ENCODE measurements around the gene ZDHHC5.
A peak's percentile ranks its signal among the peaks of the same experiment; 100 is the strongest.

The ZDHHC5 gene

DNA sequence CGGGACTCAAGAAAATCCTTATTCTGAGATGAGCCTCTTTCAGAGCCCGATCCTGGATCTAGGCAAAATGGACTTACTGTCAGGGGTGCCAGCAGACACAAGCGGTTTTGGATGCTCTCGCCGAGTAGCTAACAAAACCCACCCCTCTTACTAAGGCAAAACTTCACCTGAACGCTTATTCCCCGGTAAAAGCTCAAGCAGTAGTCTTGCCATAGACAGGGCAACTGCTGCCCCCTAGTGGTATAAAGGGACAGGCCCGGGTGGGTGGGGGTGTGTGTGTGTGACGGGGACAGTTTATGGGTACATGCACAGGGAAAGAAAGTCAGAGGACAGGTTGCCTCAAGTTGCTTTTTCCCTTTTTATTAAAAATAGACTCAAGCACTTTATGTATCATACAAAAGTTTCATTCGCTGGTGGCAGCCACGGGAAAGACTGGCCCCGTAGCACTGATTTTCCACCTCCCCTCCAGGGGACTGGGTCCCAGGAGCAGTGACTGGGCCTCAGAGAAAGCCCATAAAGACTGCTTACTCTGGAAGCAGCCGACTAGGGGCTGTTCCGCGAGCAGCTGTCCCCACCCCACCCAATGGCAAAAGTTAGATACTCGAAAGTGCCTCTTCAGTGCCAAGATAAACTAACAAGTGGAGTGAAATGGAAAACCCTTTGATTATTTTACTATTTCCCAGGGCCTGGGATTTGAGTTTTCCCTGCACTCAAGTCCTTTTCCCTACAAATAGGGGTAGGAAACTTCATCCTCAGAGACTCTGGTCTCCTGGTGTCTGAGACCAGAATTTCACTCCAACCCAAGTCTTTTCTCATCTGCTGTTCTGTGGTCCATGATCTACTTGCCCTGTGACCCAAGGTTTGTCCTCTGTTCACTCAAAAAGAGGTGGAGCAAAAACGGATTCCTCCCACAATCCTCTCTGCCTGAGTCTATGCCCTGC lies 22.9 kb upstream of the ZDHHC5 start:
- H3K27me3 ChIP-seq (ENCODE audit: control insufficient read depth in 2 of 2, insufficient read depth in 2 of 2, low read length in 2 of 2) = peaks cover 34 to 39% of the 10 kb centered on the region in 2 donors
- H3K9ac ChIP-seq (ENCODE audit: low read depth in 1 of 2, low read length in 2 of 2) = no peak overlapping the region
- H3K4me1 ChIP-seq (ENCODE audit: control insufficient read depth in 2 of 2, insufficient read depth in 2 of 2, low read length in 2 of 2) = peaks cover 12 to 22% of the 10 kb centered on the region in 2 donors
- H3K9me3 ChIP-seq (ENCODE audit: control insufficient read depth in 2 of 2, low read length in 2 of 2) = no peaks in the 10 kb centered on the region
- H3K27ac ChIP-seq (ENCODE audit: low read depth in 2 of 2, low read length in 2 of 2) = no peak overlapping the region
- no peaks in the 10 kb centered on the region for H3K36me3 ChIP-seq (ENCODE audit: control insufficient read depth in 2 of 2, insufficient read depth in 2 of 2, low read length in 2 of 2)
- H3K4me3 ChIP-seq (ENCODE audit: low read length in 2 of 2) = peak overlapping the region in 1 of 2 donors; percentile 2

DNA sequence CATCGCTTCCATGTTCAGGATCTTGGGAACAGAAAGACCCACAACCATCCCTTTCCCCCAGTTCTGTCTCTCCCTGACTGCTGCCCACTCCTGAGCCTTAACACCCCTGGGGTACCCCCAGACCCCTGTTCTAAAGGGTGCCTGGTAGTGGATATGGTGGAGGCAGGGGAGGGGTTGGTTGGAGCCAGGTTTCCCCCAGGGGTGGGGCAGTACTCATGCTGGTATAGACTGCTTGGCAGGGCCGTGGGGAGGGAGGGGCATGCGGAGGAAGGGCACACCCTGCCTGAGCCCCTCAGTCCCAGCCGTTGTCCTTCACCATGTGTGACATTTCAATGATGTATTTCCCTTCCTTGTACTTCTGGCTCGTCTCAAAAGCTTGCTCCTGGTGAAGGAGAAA lies 22.2 kb upstream of the ZDHHC5 start:
- no peak overlapping the region for H3K9ac ChIP-seq (ENCODE audit: low read depth in 1 of 2, low read length in 2 of 2)
- H3K36me3 ChIP-seq (ENCODE audit: control insufficient read depth in 2 of 2, insufficient read depth in 2 of 2, low read length in 2 of 2) = no peaks in the 10 kb centered on the region
- H3K4me3 ChIP-seq (ENCODE audit: low read length in 2 of 2) = no peak overlapping the region
- peaks cover 33 to 43% of the 10 kb centered on the region in 2 donors for H3K27me3 ChIP-seq (ENCODE audit: control insufficient read depth in 2 of 2, insufficient read depth in 2 of 2, low read length in 2 of 2)
- H3K9me3 ChIP-seq (ENCODE audit: control insufficient read depth in 2 of 2, low read length in 2 of 2) = no peaks in the 10 kb centered on the region
- no peak overlapping the region for H3K27ac ChIP-seq (ENCODE audit: low read depth in 2 of 2, low read length in 2 of 2)
- H3K4me1 ChIP-seq (ENCODE audit: control insufficient read depth in 2 of 2, insufficient read depth in 2 of 2, low read length in 2 of 2) = peaks cover 12 to 22% of the 10 kb centered on the region in 2 donors

DNA sequence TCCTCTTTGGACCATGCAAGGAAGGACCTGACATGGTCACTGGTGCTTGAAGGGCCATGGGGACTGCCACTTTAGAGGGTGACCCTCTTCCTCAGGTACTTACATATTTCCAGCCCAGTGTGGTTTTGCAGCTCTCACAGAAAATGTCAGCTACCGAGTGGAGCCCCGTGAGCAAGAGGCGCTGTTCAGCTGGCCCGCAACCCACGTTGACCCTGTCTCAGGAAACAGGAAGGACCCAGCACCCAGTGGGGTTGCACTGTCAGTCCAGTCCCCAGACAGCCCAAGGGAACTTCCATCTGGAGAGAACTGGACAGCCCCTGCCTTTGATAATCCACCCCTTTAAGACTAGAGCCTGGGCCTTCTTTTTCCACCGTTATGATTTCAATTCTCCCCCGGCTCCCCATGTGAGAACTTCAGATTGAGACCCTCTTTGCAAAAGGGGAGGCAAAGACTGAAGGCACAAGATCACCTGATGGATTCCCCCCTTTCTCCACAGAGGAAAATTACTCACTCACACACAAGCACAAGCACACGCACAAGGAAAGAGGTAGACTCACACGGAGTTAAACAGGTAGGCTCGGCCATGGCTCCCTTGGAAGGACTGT lies 21.6 kb upstream of the ZDHHC5 start:
- H3K4me1 ChIP-seq (ENCODE audit: control insufficient read depth in 2 of 2, insufficient read depth in 2 of 2, low read length in 2 of 2) = peaks cover 12 to 22% of the 10 kb centered on the region in 2 donors
- peaks cover 33 to 43% of the 10 kb centered on the region in 2 donors for H3K27me3 ChIP-seq (ENCODE audit: control insufficient read depth in 2 of 2, insufficient read depth in 2 of 2, low read length in 2 of 2)
- no peaks in the 10 kb centered on the region for H3K36me3 ChIP-seq (ENCODE audit: control insufficient read depth in 2 of 2, insufficient read depth in 2 of 2, low read length in 2 of 2)
- no peak overlapping the region for H3K27ac ChIP-seq (ENCODE audit: low read depth in 2 of 2, low read length in 2 of 2)
- H3K9me3 ChIP-seq (ENCODE audit: control insufficient read depth in 2 of 2, low read length in 2 of 2) = no peaks in the 10 kb centered on the region
- no peak overlapping the region for H3K4me3 ChIP-seq (ENCODE audit: low read length in 2 of 2)
- H3K9ac ChIP-seq (ENCODE audit: low read depth in 1 of 2, low read length in 2 of 2) = no peak overlapping the region

DNA sequence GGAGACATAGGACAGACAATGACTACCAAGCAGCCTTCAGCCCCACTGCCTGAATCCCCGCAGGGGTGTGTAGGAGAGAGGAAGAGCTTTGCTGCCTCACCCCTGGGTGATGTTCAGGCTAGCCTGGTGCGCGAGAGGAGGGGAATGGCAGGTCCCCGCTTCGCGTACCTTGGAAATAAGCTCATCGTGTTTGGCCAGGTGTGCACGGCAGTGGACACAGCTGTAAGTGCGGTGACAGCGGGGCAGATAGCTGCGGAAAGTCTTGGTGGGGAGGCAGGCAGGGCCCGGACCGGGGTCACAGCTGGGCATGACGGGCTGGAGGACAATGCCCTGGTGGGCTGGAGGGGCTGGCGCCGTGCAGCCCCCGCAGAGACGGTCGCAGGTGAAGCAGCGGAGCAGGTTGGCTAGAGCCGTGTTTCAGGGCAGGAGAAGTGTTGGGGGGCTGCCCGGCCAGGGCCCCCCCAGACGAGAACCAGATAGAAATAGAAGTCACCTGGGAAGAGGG lies 21.1 kb upstream of the ZDHHC5 start:
- H3K27ac ChIP-seq (ENCODE audit: low read depth in 2 of 2, low read length in 2 of 2) = no peak overlapping the region
- no peak overlapping the region for H3K9ac ChIP-seq (ENCODE audit: low read depth in 1 of 2, low read length in 2 of 2)
- H3K4me1 ChIP-seq (ENCODE audit: control insufficient read depth in 2 of 2, insufficient read depth in 2 of 2, low read length in 2 of 2) = peaks cover 12 to 22% of the 10 kb centered on the region in 2 donors
- H3K27me3 ChIP-seq (ENCODE audit: control insufficient read depth in 2 of 2, insufficient read depth in 2 of 2, low read length in 2 of 2) = peaks cover 33 to 43% of the 10 kb centered on the region in 2 donors
- H3K9me3 ChIP-seq (ENCODE audit: control insufficient read depth in 2 of 2, low read length in 2 of 2) = no peaks in the 10 kb centered on the region
- H3K4me3 ChIP-seq (ENCODE audit: low read length in 2 of 2) = no peak overlapping the region
- no peaks in the 10 kb centered on the region for H3K36me3 ChIP-seq (ENCODE audit: control insufficient read depth in 2 of 2, insufficient read depth in 2 of 2, low read length in 2 of 2)

DNA sequence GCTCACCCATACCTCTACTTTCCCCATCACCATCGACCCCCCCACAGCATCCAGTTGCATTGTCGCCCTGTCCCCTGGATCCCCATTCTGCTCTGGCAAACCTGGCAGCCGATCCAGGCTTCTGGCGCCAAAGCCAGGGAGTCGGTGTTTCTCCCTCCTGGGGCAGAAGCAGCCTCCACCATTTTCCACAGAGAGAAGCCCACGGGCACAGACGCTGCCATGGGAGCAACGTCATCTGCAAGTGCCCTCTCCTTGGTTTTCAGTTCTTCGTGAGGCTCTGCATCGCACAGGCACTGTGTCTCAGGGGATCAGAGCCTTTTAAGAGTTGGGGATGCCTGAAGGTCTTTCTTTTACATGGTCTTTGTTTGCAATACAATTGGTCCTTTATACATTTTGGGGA lies 20.5 kb upstream of the ZDHHC5 start:
- Histone ChIP-seq H3K27ac (ENCODE audit: low read depth in 2 of 2, low read length in 2 of 2) (no peak overlapping the region), H3K9me3 (ENCODE audit: control insufficient read depth in 2 of 2, low read length in 2 of 2) (no peaks in the 10 kb centered on the region), H3K27me3 (ENCODE audit: control insufficient read depth in 2 of 2, insufficient read depth in 2 of 2, low read length in 2 of 2) (peaks cover 33 to 43% of the 10 kb centered on the region in 2 donors), H3K4me1 (ENCODE audit: control insufficient read depth in 2 of 2, insufficient read depth in 2 of 2, low read length in 2 of 2) (peaks cover 12 to 22% of the 10 kb centered on the region in 2 donors), H3K9ac (ENCODE audit: low read depth in 1 of 2, low read length in 2 of 2) (no peak overlapping the region), H3K4me3 (ENCODE audit: low read length in 2 of 2) (no peak overlapping the region), H3K36me3 (ENCODE audit: control insufficient read depth in 2 of 2, insufficient read depth in 2 of 2, low read length in 2 of 2) (no peaks in the 10 kb centered on the region)

DNA sequence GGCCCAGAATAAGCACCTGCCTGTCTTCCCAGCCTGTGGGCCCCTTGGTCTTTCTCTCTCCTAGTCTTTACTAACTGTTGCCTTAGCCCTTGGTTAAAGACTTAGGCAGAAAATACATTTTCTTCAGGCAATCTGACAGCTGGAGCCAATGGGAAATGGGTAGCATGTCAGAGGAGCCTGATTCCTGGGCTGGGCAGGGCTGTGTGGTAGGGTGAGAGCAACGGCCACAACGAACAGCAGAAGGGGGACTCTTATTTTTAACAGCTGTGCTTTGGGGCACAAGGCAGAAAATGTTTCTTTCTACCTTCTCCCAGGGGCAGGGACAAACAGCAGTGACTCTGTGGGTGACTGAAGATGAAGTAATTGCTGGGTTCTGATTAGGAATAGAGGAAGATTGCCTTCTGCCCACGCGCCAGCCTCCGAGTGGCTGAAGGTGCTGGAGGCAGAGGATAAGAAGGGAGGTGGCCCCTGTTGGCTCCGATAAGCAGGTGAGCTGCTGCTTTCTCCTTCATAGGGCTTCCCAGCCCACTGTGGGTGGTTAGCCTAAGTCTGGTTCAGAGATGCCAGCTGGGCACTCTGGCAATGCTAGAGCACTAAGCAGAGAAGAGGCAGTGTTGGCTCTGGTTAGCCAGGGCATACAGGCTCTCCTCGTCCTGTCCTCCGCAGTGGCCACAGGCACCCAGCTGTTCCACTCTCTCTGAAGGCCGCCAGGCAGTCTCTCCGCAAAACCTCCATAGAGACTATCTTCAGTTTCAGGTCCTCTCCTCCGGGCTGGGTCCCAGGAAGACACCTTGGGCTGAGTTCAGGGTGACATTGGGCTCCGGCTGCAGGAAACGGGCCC lies 19.7 kb upstream of the ZDHHC5 start:
- Histone ChIP-seq H3K4me1 (ENCODE audit: control insufficient read depth in 2 of 2, insufficient read depth in 2 of 2, low read length in 2 of 2) (peaks cover 12 to 22% of the 10 kb centered on the region in 2 donors), H3K27ac (ENCODE audit: low read depth in 2 of 2, low read length in 2 of 2) (no peak overlapping the region), H3K9me3 (ENCODE audit: control insufficient read depth in 2 of 2, low read length in 2 of 2) (no peaks in the 10 kb centered on the region), H3K36me3 (ENCODE audit: control insufficient read depth in 2 of 2, insufficient read depth in 2 of 2, low read length in 2 of 2) (no peaks in the 10 kb centered on the region), H3K27me3 (ENCODE audit: control insufficient read depth in 2 of 2, insufficient read depth in 2 of 2, low read length in 2 of 2) (peaks cover 33 to 43% of the 10 kb centered on the region in 2 donors), H3K9ac (ENCODE audit: low read depth in 1 of 2, low read length in 2 of 2) (no peak overlapping the region), H3K4me3 (ENCODE audit: low read length in 2 of 2) (peak overlapping the region; percentile 47 to 62)

DNA sequence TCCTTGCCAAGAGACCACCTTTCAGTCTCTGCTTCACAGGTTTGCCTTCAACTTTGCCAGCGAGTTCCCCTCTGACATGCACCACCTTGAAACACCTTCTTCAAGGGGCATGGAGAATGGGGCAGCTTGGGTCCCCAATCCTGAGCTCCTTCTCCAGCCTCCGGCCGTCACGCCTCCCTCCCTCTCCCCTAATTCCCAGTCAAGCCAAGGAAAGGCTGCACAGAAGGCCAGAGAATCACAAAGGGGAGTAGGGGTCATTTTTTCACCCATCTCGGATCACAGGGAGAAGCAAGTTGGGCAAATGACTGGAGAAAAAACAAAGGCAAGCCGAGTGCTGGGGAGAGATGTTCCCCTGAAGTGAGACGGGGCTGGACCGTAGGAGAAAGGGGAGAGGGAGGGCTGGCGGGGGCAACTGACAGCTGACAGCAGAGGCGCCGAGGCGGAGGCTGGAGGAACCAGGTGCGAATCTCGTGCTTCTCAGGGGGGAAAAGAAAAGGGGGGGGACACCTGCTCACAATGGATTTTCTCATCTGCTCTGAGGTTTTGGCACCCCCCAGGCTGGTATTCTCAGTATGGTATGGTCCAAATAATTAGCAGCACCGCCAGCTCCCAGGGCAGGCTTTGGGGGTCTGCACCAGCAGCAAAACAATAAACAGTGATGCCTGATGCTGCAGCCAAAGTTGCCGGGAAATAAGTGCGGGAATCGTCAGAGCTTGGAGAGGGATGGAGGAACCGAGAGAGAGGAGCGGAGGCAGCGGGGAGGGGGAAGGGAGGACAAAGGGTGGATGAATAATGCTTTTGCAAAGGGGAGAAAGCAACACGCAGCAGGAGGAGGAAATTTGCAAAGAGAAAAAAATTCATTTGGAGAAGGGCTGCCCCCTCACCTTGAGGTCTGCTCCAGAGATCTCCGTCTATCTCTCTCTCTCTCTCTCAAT lies 18.8 kb upstream of the ZDHHC5 start:
- Histone ChIP-seq H3K4me1 (ENCODE audit: control insufficient read depth in 2 of 2, insufficient read depth in 2 of 2, low read length in 2 of 2) (peaks cover 12 to 22% of the 10 kb centered on the region in 2 donors), H3K4me3 (ENCODE audit: low read length in 2 of 2) (peak overlapping the region; percentile 47 to 62), H3K9ac (ENCODE audit: low read depth in 1 of 2, low read length in 2 of 2) (no peak overlapping the region), H3K36me3 (ENCODE audit: control insufficient read depth in 2 of 2, insufficient read depth in 2 of 2, low read length in 2 of 2) (no peaks in the 10 kb centered on the region), H3K27ac (ENCODE audit: low read depth in 2 of 2, low read length in 2 of 2) (no peak overlapping the region), H3K9me3 (ENCODE audit: control insufficient read depth in 2 of 2, low read length in 2 of 2) (no peaks in the 10 kb centered on the region), H3K27me3 (ENCODE audit: control insufficient read depth in 2 of 2, insufficient read depth in 2 of 2, low read length in 2 of 2) (peaks cover 33 to 43% of the 10 kb centered on the region in 2 donors)

DNA sequence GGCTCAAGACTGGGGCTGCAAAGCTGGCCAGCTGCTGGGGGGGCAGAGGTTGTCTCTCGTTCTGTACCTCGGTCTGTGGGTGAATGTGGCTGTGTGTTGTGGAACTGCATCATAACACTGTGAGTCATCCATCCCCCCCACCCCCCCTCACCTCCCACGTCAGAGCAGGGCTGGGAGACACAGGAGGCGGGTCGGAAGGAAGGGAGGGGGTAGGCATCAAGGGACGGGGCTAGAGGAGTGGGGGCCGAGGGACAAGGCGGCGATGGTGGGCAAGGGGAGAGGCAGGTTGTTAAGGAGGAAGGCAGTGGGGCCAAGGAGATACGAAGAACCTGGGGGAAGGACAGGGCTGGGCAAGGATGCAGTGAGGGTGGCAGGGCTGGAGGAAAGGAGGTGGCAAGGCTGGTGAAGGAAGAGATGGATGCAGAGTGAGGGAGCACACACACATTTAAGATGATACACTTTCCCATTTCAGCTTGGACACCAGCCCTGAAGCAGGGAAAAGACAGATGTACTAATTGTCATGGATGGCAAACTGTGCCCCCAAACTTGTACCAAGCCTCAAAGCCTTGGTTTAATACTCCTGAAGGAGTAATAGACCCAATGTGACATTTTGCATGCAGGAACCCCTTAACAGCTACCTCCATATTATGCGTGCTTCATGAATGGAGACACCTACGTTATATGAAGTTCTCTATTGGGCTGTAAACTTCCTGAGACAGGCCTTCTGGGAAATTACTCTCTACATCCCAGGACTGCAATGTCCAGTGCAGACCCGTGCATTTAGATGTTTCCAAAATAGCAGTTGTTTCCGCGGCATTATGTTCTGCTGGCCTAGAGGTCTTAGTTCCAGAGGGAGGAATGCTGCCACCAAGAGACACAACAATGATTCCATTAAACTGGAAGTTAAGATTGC lies 17.8 kb upstream of the ZDHHC5 start, which contains the start of gene YPEL4:
Gene YPEL4, minus strand, starts transcription at position 87 of the 913 bp plus-strand sequence. CDS start 2,805 bp downstream, outside the sequence.
- H3K4me3 ChIP-seq (ENCODE audit: low read length in 2 of 2) = peak within 1 kb of the TSS; percentile 47 to 62
- no peak within 1 kb of the TSS for H3K9ac ChIP-seq (ENCODE audit: low read depth in 1 of 2, low read length in 2 of 2)
- peaks cover 33 to 41% of the 10 kb centered on the region in 2 donors for H3K27me3 ChIP-seq (ENCODE audit: control insufficient read depth in 2 of 2, insufficient read depth in 2 of 2, low read length in 2 of 2)
- H3K36me3 ChIP-seq (ENCODE audit: control insufficient read depth in 2 of 2, insufficient read depth in 2 of 2, low read length in 2 of 2) = no peaks in the 10 kb centered on the region
- H3K4me1 ChIP-seq (ENCODE audit: control insufficient read depth in 2 of 2, insufficient read depth in 2 of 2, low read length in 2 of 2) = peaks cover 6 to 20% of the 10 kb centered on the region in 2 donors
- no peaks in the 10 kb centered on the region for H3K9me3 ChIP-seq (ENCODE audit: control insufficient read depth in 2 of 2, low read length in 2 of 2)
- peak within 1 kb of the TSS in 1 of 2 donors; percentile 16 for H3K27ac ChIP-seq (ENCODE audit: low read depth in 2 of 2, low read length in 2 of 2)

Data from mucosa of rectum (tissue), 2 donors.